Measurements from ENCODE around the gene CES5A.
A peak's percentile ranks its signal among the peaks of the same experiment; 100 is the strongest.

Gene CES5A

DNA sequence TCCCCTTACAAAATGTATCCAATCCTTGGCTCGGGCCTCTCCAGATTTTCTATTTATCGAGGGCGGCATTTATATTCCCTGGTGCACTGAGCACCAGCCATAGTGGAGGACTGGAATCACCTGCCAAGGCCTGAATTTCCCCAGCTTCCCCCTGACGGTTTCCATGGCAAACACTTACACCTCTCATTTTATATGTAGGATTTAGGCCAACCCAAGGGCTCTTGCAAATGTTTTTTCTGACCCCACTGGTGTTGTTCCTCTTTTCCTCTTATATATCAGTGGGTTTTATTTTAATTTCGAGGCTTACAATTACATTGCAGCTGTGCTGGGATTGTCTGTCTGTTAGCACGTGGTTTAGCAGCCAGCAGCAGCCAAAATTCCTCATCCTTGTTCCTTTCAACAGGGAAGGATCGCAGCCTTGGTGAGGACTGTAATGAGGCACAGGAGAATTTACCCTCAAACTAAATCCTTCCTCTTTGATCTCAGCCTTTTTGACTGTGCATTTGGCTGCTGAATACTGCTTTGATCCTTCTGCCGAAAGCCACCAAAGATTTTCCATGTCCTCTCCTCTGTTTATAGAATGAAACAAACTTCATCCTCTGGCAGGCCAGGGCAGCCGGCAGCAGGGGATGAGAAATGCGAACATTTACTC, 26.5 kb upstream of the CES5A start:
- TF ChIP-seq, protein P1, sequence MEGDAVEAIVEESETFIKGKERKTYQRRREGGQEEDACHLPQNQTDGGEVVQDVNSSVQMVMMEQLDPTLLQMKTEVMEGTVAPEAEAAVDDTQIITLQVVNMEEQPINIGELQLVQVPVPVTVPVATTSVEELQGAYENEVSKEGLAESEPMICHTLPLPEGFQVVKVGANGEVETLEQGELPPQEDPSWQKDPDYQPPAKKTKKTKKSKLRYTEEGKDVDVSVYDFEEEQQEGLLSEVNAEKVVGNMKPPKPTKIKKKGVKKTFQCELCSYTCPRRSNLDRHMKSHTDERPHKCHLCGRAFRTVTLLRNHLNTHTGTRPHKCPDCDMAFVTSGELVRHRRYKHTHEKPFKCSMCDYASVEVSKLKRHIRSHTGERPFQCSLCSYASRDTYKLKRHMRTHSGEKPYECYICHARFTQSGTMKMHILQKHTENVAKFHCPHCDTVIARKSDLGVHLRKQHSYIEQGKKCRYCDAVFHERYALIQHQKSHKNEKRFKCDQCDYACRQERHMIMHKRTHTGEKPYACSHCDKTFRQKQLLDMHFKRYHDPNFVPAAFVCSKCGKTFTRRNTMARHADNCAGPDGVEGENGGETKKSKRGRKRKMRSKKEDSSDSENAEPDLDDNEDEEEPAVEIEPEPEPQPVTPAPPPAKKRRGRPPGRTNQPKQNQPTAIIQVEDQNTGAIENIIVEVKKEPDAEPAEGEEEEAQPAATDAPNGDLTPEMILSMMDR (IDR thresholded peaks at IDR 0.05; ENCODE audit: insufficient read depth, low read depth, low read length, missing control alignments): no peak
- DNase-seq (ENCODE audit: low read depth): no peak
- no peak overlapping the region for H3K4me3 ChIP-seq (ENCODE audit: low read depth, low read length)

- TF ChIP-seq, protein P1 (IDR thresholded peaks at IDR 0.05; ENCODE audit: insufficient read depth, low read depth, low read length, missing control alignments): no peak
- DNase-seq (ENCODE audit: low read depth): no peak
- H3K4me3 ChIP-seq (ENCODE audit: low read depth, low read length): no peak overlapping the region
Observed at GRCh38 chr16:55900616-55901393, 25.6 kb upstream of the CES5A start.

DNA sequence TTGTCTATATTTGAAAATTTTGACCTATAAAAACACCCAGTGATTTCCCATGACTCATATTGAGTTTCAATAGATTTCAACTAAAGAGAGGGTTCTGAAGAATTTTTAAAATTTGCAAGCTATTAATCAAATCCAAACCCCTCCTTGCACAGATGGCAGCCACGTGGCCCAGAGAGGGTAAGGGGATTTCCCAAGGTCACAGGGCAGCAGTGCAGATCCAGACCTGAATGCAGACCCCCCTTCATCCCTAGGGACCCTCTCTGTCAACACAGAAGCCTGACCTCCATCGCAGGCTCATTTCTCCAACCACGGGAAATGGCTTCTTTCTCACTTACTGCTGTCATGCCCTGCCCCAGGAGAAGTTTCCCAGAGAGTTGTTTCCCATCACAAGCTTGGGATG, 24.7 kb upstream of the CES5A start:
- TF ChIP-seq, protein P1 (IDR thresholded peaks at IDR 0.05; ENCODE audit: insufficient read depth, low read depth, low read length, missing control alignments): no peak

GRCh38 chr16:55898592-55898991, 23.4 kb upstream of the CES5A start:
- TF ChIP-seq, protein P1 (IDR thresholded peaks at IDR 0.05; ENCODE audit: insufficient read depth, low read depth, low read length, missing control alignments): no peak
- no peak for DNase-seq (ENCODE audit: low read depth)
- H3K4me3 ChIP-seq (ENCODE audit: low read depth, low read length): no peak overlapping the region

More for the DNA sequence above, 24.7 kb upstream of the CES5A start:
- DNase-seq (ENCODE audit: low read depth): peak; percentile 12
- no peak overlapping the region for H3K4me3 ChIP-seq (ENCODE audit: low read depth, low read length)

DNA sequence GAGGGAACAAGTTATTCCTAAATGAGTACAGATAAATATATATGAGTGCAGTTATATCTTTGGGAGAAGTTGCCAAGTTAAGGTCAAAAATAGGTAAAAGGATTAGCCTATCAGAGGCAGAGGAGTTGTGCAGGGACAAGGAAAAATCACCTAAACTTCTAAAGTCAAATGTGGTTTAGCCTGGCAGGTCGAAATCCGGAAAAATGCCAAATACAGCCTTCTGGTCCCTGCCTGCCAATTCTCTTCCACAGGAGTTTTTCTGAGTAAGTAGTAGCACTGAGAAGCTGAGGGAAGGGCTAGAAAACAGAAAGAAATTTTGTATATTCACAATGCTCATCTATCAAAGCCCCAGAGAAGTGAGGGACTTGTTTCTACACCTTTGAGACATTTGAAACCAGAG, 17.6 kb upstream of the CES5A start:
- TF ChIP-seq, protein P1 (IDR thresholded peaks at IDR 0.05; ENCODE audit: insufficient read depth, low read depth, low read length, missing control alignments): no peak
- DNase-seq (ENCODE audit: low read depth): no peak
- no peak overlapping the region for H3K4me3 ChIP-seq (ENCODE audit: low read depth, low read length)

DNA sequence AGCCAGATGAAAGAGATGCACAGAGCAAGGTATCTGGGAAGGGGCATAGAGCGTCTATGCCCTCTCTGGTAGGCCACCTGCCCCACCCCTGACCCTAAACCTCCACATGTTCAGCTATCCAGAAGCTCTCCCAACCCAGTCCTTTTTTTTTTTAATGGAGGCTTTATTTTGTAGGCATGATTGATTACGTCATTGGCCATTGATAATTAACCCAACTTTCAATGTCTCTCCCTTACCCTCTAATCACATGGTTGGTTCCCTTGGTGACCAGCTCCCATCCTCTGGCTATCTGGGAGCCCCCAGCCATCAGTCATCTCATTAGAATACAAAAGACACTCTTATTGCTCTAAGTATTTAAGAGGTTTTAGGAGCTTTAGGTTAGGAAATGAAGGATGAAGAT, 14.3 kb upstream of the CES5A start:
- no peak overlapping the region for H3K4me3 ChIP-seq (ENCODE audit: low read depth, low read length)
- DNase-seq (ENCODE audit: low read depth): no peak
- TF ChIP-seq, protein P1 (IDR thresholded peaks at IDR 0.05; ENCODE audit: insufficient read depth, low read depth, low read length, missing control alignments): no peak

Measured in GM12865 (cell line).